Measurements from ENCODE around the gene STPG1.
"Not testable (repeated sequence)": the region's sequence is repeated elsewhere in the genome, so short reads cannot be mapped to it uniquely, and the experiment has no call there.

DNA sequence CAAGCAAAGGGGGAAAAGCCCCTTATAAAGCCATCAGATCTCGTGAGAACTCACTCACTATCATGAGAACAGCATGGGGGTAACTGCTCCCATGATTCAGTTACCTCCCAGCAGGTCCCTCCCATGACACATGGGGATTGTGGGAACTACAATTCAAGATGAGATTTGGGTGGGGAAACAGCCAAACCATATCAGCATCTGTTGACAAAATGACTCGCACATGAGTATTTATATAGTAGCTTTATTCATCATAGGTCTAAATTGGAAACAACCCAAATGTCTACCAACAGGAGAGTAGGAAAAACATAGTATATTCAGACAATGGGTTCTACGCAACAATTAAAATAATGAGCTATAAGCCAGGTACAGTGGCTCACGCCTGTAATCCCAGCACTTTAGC, 48.5 kb upstream of the STPG1 start:
- TF ChIP-seq, protein P1, sequence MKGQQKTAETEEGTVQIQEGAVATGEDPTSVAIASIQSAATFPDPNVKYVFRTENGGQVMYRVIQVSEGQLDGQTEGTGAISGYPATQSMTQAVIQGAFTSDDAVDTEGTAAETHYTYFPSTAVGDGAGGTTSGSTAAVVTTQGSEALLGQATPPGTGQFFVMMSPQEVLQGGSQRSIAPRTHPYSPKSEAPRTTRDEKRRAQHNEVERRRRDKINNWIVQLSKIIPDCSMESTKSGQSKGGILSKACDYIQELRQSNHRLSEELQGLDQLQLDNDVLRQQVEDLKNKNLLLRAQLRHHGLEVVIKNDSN (CRISPR knock-in tag; IDR thresholded peaks at IDR 0.05): not testable (repeated sequence)
- not testable (repeated sequence) for TF ChIP-seq ZNF219 (CRISPR knock-in tag; IDR thresholded peaks at IDR 0.05; ENCODE audit: borderline replicate concordance); CREB1 (CRISPR knock-in tag; IDR thresholded peaks at IDR 0.05); ZNF232 (CRISPR knock-in tag; IDR thresholded peaks at IDR 0.05); CBFB (CRISPR knock-in tag; IDR thresholded peaks at IDR 0.05; ENCODE audit: low read depth)
- TF ChIP-seq, protein P2, sequence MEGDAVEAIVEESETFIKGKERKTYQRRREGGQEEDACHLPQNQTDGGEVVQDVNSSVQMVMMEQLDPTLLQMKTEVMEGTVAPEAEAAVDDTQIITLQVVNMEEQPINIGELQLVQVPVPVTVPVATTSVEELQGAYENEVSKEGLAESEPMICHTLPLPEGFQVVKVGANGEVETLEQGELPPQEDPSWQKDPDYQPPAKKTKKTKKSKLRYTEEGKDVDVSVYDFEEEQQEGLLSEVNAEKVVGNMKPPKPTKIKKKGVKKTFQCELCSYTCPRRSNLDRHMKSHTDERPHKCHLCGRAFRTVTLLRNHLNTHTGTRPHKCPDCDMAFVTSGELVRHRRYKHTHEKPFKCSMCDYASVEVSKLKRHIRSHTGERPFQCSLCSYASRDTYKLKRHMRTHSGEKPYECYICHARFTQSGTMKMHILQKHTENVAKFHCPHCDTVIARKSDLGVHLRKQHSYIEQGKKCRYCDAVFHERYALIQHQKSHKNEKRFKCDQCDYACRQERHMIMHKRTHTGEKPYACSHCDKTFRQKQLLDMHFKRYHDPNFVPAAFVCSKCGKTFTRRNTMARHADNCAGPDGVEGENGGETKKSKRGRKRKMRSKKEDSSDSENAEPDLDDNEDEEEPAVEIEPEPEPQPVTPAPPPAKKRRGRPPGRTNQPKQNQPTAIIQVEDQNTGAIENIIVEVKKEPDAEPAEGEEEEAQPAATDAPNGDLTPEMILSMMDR (IDR thresholded peaks at IDR 0.05): not testable (repeated sequence)
- TF ChIP-seq, protein P3, sequence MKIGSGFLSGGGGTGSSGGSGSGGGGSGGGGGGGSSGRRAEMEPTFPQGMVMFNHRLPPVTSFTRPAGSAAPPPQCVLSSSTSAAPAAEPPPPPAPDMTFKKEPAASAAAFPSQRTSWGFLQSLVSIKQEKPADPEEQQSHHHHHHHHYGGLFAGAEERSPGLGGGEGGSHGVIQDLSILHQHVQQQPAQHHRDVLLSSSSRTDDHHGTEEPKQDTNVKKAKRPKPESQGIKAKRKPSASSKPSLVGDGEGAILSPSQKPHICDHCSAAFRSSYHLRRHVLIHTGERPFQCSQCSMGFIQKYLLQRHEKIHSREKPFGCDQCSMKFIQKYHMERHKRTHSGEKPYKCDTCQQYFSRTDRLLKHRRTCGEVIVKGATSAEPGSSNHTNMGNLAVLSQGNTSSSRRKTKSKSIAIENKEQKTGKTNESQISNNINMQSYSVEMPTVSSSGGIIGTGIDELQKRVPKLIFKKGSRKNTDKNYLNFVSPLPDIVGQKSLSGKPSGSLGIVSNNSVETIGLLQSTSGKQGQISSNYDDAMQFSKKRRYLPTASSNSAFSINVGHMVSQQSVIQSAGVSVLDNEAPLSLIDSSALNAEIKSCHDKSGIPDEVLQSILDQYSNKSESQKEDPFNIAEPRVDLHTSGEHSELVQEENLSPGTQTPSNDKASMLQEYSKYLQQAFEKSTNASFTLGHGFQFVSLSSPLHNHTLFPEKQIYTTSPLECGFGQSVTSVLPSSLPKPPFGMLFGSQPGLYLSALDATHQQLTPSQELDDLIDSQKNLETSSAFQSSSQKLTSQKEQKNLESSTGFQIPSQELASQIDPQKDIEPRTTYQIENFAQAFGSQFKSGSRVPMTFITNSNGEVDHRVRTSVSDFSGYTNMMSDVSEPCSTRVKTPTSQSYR (CRISPR knock-in tag; IDR thresholded peaks at IDR 0.05): not testable (repeated sequence)
- TF ChIP-seq, protein P4, sequence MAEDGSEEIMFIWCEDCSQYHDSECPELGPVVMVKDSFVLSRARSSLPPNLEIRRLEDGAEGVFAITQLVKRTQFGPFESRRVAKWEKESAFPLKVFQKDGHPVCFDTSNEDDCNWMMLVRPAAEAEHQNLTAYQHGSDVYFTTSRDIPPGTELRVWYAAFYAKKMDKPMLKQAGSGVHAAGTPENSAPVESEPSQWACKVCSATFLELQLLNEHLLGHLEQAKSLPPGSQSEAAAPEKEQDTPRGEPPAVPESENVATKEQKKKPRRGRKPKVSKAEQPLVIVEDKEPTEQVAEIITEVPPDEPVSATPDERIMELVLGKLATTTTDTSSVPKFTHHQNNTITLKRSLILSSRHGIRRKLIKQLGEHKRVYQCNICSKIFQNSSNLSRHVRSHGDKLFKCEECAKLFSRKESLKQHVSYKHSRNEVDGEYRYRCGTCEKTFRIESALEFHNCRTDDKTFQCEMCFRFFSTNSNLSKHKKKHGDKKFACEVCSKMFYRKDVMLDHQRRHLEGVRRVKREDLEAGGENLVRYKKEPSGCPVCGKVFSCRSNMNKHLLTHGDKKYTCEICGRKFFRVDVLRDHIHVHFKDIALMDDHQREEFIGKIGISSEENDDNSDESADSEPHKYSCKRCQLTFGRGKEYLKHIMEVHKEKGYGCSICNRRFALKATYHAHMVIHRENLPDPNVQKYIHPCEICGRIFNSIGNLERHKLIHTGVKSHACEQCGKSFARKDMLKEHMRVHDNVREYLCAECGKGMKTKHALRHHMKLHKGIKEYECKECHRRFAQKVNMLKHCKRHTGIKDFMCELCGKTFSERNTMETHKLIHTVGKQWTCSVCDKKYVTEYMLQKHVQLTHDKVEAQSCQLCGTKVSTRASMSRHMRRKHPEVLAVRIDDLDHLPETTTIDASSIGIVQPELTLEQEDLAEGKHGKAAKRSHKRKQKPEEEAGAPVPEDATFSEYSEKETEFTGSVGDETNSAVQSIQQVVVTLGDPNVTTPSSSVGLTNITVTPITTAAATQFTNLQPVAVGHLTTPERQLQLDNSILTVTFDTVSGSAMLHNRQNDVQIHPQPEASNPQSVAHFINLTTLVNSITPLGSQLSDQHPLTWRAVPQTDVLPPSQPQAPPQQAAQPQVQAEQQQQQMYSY (CRISPR knock-in tag; IDR thresholded peaks at IDR 0.05): not testable (repeated sequence)
- TF ChIP-seq, protein P5, sequence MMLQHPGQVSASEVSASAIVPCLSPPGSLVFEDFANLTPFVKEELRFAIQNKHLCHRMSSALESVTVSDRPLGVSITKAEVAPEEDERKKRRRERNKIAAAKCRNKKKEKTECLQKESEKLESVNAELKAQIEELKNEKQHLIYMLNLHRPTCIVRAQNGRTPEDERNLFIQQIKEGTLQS (CRISPR knock-in tag; conservative IDR thresholded peaks at IDR 0.05): not testable (repeated sequence)
- TF ChIP-seq, protein P6, sequence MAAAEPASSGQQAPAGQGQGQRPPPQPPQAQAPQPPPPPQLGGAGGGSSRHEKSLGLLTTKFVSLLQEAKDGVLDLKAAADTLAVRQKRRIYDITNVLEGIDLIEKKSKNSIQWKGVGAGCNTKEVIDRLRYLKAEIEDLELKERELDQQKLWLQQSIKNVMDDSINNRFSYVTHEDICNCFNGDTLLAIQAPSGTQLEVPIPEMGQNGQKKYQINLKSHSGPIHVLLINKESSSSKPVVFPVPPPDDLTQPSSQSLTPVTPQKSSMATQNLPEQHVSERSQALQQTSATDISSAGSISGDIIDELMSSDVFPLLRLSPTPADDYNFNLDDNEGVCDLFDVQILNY (CRISPR knock-in tag; IDR thresholded peaks at IDR 0.05): not testable (repeated sequence)
- TF ChIP-seq, protein P7, sequence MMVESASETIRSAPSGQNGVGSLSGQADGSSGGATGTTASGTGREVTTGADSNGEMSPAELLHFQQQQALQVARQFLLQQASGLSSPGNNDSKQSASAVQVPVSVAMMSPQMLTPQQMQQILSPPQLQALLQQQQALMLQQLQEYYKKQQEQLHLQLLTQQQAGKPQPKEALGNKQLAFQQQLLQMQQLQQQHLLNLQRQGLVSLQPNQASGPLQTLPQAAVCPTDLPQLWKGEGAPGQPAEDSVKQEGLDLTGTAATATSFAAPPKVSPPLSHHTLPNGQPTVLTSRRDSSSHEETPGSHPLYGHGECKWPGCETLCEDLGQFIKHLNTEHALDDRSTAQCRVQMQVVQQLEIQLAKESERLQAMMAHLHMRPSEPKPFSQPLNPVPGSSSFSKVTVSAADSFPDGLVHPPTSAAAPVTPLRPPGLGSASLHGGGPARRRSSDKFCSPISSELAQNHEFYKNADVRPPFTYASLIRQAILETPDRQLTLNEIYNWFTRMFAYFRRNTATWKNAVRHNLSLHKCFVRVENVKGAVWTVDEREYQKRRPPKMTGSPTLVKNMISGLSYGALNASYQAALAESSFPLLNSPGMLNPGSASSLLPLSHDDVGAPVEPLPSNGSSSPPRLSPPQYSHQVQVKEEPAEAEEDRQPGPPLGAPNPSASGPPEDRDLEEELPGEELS (CRISPR knock-in tag; IDR thresholded peaks at IDR 0.05): not testable (repeated sequence)

All from WTC11 (cell line).